ENCODE measurements around the gene MCRIP2. TPM values are rescaled to one million over a fixed set of nuclear protein-coding genes. Genes with fewer than 3 reads are reported as not detected.

Gene MCRIP2
- total and polyA plus RNA-seq, 9 of the 15 experiments (the other 6 are each of a cell fraction or from before 2014, with no cell fraction given) = 0.80 to 120 (median 35.2) TPM

GRCh38 chr16:595094-595528 is 46.5 kb upstream of the MCRIP2 start:
- 97% methylated on average over 14 of the region's 18 CpGs for WGBS (ENCODE audit: insufficient coverage, low coverage, missing lambda C conversion rate)
- TF ChIP-seq TCF7 (IDR thresholded peaks at IDR 0.05; ENCODE audit: borderline replicate concordance) (no peak), ATF3 (IDR thresholded peaks at IDR 0.05) (no peak), ATF3 (CRISPR knock-in tag; conservative IDR thresholded peaks at IDR 0.05) (no peak), NFIX (CRISPR knock-in tag; IDR thresholded peaks at IDR 0.05; ENCODE audit: low read depth) (no peak), SREBF1 (IDR thresholded peaks at IDR 0.05; ENCODE audit: borderline replicate concordance, low read depth, low read length) (no peak)
- Histone ChIP-seq H3K36me3 (ENCODE audit: control insufficient read depth, insufficient read depth, low read length) (peaks cover 41% of the 10 kb centered on the region; the same call in 2 of the 3 replicates), H3K9me1 (ENCODE audit: control insufficient read depth, insufficient read depth, low read length) (peaks cover 7% of the 10 kb centered on the region), H2AFZ (ENCODE audit: low read depth, low read length) (no peak overlapping the region), H3K79me2 (ENCODE audit: control insufficient read depth, insufficient read depth, low read length) (peaks cover 72% of the 10 kb centered on the region), H3K27ac (ENCODE audit: extremely low read depth, low read depth, low read length) (no peak overlapping the region), H4K20me1 (replicated peaks; ENCODE audit: control insufficient read depth, insufficient read depth, low read length) (peaks cover 16% of the 10 kb centered on the region), H3K9me3 (replicated peaks; ENCODE audit: control insufficient read depth, insufficient read depth, low read depth, low read length) (no peaks in the 10 kb centered on the region), H3K4me3 (no peak overlapping the region), H3K4me2 (ENCODE audit: insufficient read depth, low read length) (no peak overlapping the region), H3K9ac (ENCODE audit: insufficient read depth in 1 of 2, low read depth in 2 of 2, low read length in 2 of 2) (no peak overlapping the region; a peak in 1 of 4 replicates), H3K27me3 (ENCODE audit: control insufficient read depth in 2 of 2, insufficient read depth in 2 of 2, low read length in 2 of 2) (no peaks in the 10 kb centered on the region), H3K4me1 (replicated peaks in 1 of 2; ENCODE audit: control insufficient read depth in 2 of 2, insufficient read depth in 2 of 2, low read length in 2 of 2) (peaks cover 9 to 49% of the 10 kb centered on the region in 2 experiments; a peak in 4 of 5 replicates)
- no peak for FAIRE-seq
- intact Hi-C loops (cut with micrococcal nuclease) (no loop called here), in situ Hi-C loops (cut with MboI) (no loop called here)
- ChIA-PET POLR2A (interaction anchor here (0.6 kb wide), 1 partner anchor 14 kb away, joined by 3 read pairs; no protein-coding TSS in a partner anchor), CTCF (ENCODE audit: low intra/inter-chr PET ratio) (no interaction called here)
- no TSS peak for BruUV-seq (replicated peaks)
- ATAC-seq = no peak
- no peak for DNase-seq (ENCODE audit: extremely low read depth in 1 of 4, low spot score in 3 of 4)
